Glutamatergic neuron (in vitro differentiated cells): Measurements from ENCODE around the gene MADD. TPM values are rescaled to one million over a fixed set of nuclear protein-coding genes. Genes with fewer than 3 reads are reported as not detected.

Experiments
- DNase-seq: peaks from one replicate; pipeline ENCODE4 v3.0.0; 2022
- H3K27ac Mint-ChIP-seq: one replicate; pipeline ENCODE4 v1.8.0; 2020; ENCODE audit warnings: mild to moderate bottlenecking, mixed read lengths, inconsistent platforms; ENCODE audit not compliant: unreplicated experiment
- H3K27me3 Mint-ChIP-seq: one replicate; pipeline ENCODE4 v1.8.0; 2020; ENCODE audit warnings: mild to moderate bottlenecking, moderate library complexity, mixed read lengths, inconsistent platforms; ENCODE audit not compliant: unreplicated experiment
- H3K36me3 Mint-ChIP-seq: one replicate; pipeline ENCODE4 v1.8.0; 2020; ENCODE audit warnings: mild to moderate bottlenecking, mixed read lengths, inconsistent platforms; ENCODE audit not compliant: unreplicated experiment
- H3K4me1 Mint-ChIP-seq: one replicate; pipeline ENCODE4 v1.8.0; 2020; ENCODE audit warnings: mild to moderate bottlenecking, low read depth, mixed read lengths, inconsistent platforms; ENCODE audit not compliant: unreplicated experiment
- H3K4me3 Mint-ChIP-seq: one replicate; pipeline ENCODE4 v1.8.0; 2020; ENCODE audit warnings: mild to moderate bottlenecking, mixed read lengths, inconsistent platforms; ENCODE audit not compliant: unreplicated experiment
- H3K9me3 Mint-ChIP-seq: one replicate; pipeline ENCODE4 v1.8.0; 2020; ENCODE audit warnings: mild to moderate bottlenecking, moderate library complexity, mixed read lengths, inconsistent platforms; ENCODE audit not compliant: unreplicated experiment
- total RNA-seq: library from RNA; stranded (reverse); fragmentation: NEBNext Ultra II Directional; extraction: Animal tissue kit (Norgen Biotek cat#: 25700); gene quantifications from one replicate; pipeline ENCODE4 v1.2.1, GENCODE V29; 2021; ENCODE audit not compliant: unreplicated experiment
- TF ChIP-seq, protein P1 (sequence below): fragments of 200-600 bp; sonication (generic); IDR thresholded peaks from one replicate; pipeline ENCODE4 v1.5.0; 2021; ENCODE audit not compliant: partially characterized antibody, unreplicated experiment

MADD gene
- total RNA-seq, 1 donor from 2014 or later, result 115 TPM

DNA sequence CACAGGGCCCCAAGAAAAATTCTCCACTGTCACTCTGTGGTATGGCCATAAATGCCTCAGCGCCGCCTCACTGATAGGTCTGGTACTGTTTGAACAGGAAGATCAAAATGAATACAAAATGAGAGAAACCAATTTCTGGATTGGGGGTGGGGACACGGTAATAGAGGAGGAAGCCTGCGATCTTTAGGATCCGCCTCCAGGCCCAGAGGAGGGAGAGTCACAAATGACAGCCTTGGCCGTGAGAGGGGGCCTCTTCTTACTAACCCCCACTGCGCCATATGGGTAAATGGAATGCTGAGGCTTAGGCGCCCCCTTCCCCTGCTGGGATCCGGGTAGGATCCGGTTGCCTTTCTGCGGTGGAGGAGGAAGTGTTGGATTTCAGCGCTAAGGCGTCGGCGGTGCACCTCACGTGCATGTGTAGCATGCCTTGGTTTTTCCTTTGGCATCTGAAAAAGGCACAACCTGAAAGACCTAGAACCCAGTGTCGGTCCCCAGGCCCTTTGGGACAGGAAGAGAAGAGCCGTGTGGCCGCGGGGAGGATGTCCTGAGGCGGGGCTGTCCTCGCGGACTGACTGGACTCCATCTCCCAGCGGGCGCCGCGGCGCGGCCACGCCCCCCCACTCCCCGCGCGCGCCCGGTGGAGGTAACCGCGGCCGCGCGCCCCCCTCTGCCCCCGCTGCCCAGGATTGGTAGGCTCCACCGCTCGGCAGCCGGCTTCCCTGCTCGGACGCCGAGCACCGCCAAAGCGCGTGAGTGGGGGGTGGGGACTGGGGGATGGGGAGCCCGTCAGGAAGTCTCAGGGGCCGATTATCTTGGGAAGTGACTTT lies 718 bp upstream of the MADD start:
- Mint-ChIP-seq H3K36me3 (no peaks in the 10 kb centered on the region), H3K9me3 (peaks cover 10% of the 10 kb centered on the region), H3K27ac (peak overlapping the region; percentile 95), H3K4me3 (peak overlapping the region; percentile 94), H3K4me1 (peaks cover 35% of the 10 kb centered on the region), H3K27me3 (peaks cover 11% of the 10 kb centered on the region)
- peak; percentile 91 for DNase-seq
- TF ChIP-seq, protein P1, sequence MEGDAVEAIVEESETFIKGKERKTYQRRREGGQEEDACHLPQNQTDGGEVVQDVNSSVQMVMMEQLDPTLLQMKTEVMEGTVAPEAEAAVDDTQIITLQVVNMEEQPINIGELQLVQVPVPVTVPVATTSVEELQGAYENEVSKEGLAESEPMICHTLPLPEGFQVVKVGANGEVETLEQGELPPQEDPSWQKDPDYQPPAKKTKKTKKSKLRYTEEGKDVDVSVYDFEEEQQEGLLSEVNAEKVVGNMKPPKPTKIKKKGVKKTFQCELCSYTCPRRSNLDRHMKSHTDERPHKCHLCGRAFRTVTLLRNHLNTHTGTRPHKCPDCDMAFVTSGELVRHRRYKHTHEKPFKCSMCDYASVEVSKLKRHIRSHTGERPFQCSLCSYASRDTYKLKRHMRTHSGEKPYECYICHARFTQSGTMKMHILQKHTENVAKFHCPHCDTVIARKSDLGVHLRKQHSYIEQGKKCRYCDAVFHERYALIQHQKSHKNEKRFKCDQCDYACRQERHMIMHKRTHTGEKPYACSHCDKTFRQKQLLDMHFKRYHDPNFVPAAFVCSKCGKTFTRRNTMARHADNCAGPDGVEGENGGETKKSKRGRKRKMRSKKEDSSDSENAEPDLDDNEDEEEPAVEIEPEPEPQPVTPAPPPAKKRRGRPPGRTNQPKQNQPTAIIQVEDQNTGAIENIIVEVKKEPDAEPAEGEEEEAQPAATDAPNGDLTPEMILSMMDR, result no peak

DNA sequence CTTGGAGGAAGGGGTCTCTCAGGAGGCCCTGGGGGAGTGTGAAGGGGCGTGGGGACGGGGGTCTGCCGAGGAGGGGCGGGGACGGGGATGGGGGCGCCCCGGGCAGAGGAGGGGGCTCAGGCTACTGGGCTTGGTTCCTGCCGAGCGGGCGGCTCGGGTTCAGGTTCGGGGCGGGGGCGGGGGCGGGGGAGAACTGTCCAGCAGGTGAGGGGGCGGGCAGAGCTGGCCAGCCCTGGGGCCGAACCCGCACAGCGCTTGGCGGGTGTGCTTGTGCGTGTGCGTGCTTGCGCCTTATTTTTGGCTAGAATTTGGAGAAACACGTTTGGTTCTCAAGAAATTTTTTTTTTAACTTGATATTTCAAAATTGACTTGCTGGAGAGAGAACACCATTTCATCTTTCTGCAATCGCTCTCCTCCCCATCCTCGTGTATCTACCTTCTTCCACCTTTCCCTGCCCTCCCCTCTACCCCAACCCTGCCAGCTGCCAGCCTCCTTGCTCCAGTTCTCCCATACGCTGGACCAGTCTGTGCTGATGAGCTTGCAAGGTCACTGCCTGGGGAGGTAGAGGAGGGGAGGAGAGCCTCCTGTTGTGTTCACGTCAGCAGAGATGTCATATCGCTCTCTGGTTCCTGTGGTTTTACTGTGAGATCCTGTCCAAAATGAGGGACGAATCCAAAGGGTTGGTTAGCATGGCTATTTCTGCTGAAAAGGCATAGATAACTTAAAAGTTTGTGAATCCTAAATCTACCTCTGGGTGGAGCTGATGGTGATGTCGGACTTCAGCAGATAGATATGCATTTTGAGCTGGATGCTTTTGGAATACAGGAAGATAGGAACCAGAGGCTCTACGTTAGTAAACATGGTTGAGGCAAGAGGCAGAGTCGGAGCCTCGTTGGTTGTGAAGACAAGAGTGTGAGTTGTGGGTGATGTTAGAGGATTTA lies 668 bp downstream of the MADD start:
- Mint-ChIP-seq H3K4me1 (peaks cover 35% of the 10 kb centered on the region), H3K9me3 (peaks cover 10% of the 10 kb centered on the region), H3K27me3 (peaks cover 11% of the 10 kb centered on the region), H3K36me3 (no peaks in the 10 kb centered on the region), H3K27ac (peak overlapping the region; percentile 84), H3K4me3 (peak overlapping the region; percentile 91)
- TF ChIP-seq, protein P1, result no peak
- peak; percentile 47 for DNase-seq

DNA sequence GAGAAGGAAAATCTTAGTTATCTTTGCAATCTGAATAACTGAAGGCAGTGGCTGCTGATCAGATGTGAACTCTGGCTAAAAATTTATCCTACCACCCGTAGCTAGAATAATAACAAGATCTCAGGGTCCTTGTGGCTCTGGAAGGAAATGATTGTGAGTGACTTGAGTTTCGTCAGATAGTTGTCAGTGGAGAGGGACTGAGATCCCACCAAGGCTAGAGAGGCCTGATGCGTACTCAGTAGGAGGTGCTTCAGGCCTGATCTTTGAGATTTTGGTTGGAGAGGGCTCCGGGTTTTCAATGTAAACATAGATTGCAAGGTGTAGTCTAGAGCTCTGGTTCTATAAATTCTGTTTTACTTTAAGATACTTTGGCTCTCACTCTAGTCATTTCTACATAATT lies 1.4 kb downstream of the MADD start:
- H3K27ac Mint-ChIP-seq, result peak overlapping the region; percentile 84
- TF ChIP-seq, protein P1, result no peak
- no peak for DNase-seq
- H3K4me3 Mint-ChIP-seq, result peak overlapping the region; percentile 91
- H3K36me3 Mint-ChIP-seq, result no peaks in the 10 kb centered on the region
- peaks cover 35% of the 10 kb centered on the region for H3K4me1 Mint-ChIP-seq
- H3K9me3 Mint-ChIP-seq, result peaks cover 10% of the 10 kb centered on the region
- H3K27me3 Mint-ChIP-seq, result peaks cover 11% of the 10 kb centered on the region

DNA sequence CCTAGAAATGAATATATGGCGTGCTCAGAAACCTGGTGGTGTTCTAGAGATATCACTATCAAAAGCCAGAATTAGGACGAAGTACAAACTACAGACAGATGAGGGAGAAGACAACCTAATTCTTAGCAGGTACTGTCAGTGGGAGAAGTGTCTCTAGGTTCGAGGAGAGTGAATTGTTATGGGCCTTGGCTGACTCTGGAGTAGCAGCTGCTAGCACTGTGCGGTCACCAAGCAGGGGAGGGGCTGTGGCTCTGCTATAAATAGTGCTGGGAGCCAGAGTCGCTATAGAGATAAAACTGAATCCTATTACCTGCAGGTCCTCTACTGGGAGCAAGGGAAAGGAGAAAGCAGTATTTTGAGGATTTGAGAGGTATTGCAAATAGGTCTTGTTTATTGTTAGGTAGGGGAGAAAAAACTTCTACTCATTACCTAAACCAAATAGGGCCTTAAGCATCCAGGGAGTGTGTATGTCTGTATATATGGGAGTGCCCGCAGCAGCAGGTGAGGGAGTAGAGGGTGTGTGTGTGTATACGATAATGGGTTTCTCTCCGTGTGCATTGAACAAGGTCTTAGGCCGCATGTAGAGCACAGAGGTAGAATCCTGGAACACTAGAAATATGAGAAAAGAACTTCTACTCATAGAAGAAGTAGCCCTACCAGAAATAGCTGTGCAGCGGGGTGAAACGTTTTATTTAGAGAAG lies 2.2 kb downstream of the MADD start:
- H3K27ac Mint-ChIP-seq, result peak overlapping the region; percentile 85
- peaks cover 35% of the 10 kb centered on the region for H3K4me1 Mint-ChIP-seq
- peaks cover 10% of the 10 kb centered on the region for H3K9me3 Mint-ChIP-seq
- peak; percentile 38 for DNase-seq
- TF ChIP-seq, protein P1, result no peak
- H3K36me3 Mint-ChIP-seq, result no peaks in the 10 kb centered on the region
- peak overlapping the region; percentile 91 for H3K4me3 Mint-ChIP-seq
- peaks cover 12% of the 10 kb centered on the region for H3K27me3 Mint-ChIP-seq
